Measurements from ENCODE around the gene NOL4L.

Gene NOL4L

DNA sequence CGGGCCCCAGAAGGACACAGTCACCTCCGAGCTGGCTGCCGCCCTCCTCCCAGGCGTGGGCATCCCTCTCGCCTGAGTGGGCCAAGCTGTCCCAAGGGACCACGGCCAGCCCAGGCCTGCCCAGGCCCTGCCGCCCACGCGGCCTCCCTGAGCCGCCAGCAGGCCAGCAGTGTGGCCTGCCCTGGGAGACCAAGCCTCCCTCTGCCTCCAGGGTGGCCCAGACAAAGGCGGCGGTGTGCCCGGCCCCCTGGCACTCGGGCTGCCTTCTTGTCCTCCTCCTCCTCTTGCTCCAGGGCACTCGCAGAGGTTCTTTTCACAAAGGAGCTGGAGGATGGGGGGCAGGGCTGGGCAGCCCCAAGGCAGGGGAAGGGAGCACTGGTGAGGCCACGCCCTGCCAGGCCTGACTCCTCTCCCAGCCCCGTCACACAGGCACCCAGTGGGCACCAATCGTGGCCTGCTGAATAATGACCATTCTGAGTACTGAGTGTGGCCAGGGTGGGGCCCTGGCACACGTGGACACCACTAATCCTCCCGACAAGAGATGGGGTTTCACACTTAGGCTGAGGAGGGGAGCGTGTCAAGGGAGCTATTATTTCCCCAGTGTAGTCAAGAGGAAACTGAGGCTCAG is 25.3 kb downstream of the NOL4L start:
- DNase-seq: no peak

DNA sequence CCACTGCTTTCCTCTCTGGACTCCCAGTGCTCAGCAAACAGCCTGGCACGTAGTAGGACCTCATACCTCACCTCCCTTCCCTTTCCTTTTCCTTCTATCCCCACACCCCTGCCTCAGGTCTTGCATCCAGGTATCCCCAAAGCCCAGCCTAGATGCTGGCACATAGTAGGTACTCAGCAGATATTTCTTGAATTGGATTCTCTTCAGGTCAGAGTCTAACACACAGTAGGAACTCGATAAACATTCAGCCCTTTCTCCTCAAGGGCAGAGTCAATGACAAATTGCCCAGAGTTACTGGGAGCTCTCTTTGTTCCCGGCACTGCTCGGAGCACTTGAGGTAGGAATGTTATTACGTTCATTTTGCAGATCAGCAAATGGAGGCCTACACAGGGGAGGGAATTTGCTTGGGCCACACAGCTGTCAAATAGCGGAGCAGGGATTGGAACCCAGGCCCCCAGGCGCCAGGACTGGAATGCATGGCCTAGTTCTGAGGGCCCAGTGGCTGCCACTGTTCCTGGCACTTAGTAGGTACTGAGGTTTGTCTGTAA is 25.9 kb downstream of the NOL4L start:
- DNase-seq: no peak

DNA sequence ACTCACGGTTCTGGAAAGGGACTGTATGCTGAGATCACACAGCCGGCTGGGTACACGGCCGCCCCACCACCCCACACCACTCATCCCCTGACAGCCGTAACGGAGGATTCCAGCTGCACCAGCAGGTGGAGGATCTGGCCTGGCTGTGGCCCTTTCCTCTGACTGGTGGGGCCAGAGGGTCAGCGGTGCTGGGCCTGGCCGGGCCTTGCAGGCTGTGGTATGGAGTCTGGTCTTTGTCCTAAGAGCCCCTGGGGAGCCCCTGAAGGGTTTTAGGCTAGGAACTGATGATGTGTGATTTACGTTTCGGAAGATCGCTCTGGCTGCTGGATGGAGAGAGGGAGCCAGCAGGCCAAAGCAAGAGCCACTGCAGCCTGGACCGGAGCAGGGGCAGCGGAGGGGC is 26.6 kb downstream of the NOL4L start:
- no peak for DNase-seq

DNA sequence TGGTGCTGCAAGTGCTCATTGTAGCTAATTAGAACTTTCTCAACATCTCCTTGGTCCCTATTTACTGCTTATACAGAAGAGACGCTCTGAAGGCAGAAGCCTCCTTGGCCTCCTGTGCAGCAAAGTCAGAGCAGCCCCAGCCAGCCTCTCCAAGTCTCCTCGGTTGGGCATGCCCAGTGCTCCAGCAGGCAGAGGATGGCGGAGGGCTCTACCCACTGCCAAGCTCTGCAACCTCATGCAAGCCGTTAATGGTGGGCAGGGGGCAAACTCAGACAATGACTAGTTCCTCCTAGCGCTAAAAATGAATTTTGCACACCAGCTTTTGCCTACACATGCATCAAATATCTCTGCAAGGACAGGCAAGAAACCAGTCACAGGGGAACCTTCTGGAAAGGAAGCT is 27.8 kb downstream of the NOL4L start:
- no peak for DNase-seq

DNA sequence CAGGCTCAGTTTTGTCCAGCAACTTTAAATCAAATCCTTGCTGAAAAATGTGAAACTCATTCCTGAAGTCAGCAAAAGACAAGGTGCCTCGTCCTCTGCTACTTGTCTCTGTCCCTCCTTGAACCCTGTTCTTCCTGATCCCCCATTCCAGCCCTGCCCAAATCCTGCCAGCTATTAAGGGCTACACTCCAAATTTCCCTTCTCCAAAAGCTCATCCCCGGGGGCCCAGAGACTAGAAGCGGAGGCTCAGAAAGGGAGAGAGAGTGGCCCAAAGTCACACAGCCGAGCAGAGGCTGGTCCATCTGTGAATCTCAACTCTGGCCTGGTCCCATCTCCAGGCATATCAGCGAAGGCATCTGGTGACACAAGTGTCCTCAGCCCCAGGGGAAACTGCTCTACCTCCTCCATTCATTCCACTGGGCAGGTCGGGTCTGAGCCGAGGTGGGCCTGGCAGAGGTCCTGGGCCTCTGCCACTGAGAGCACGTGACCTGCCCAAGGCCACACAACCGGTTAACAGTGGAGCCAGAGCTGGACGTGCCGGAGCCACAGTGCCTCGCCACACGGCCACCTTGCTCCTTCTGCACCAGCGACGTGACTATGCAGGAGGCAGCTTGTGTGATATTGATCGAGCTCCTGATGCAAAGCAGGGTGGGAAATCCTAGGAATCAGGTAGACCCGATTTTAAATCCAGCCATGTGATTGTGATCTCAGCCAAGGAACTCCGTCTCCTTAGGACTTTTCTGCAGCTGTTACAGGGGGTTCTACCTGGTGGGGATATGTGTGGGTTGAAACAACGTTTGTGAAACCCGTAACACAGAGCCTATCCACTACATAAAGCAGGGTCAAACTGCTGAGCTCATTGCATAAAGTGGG is 28.6 kb downstream of the NOL4L start:
- no peak for DNase-seq

DNA sequence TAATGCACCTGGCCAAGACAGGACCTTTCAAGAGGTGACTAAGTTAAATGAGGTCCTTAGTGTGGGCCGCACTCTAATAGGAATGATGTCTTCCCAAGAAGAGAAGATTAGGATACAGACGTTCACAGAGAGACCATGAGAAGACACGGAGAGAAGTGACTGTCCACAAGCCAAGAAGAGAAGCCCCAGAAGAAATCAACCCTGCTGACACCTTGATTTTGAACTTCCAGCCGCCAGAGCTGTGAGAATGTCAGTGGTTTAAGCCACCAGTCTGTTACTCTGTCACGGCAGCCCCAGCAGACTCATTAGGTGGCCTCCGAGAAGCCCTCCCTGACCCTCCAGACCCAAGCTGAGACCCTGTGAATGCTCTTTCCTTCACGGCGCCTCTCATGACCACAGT is 29.5 kb downstream of the NOL4L start:
- DNase-seq: no peak

DNA sequence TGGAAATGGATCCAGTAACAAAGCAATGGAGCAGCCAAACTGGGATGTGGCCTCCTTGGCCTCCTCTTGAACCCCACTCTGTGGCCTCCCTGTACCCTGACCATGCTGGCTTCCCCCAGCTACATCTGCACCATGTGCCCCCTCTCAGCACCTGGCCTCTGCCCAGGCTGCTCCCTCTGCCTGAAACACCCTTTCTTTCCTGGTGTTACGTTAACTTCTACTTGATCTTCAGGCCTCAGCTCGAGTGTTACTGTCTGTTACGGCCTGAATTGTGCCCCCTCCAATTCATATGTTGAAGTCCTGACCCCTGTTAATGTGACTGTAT is 30.2 kb downstream of the NOL4L start:
- DNase-seq: no peak

DNA sequence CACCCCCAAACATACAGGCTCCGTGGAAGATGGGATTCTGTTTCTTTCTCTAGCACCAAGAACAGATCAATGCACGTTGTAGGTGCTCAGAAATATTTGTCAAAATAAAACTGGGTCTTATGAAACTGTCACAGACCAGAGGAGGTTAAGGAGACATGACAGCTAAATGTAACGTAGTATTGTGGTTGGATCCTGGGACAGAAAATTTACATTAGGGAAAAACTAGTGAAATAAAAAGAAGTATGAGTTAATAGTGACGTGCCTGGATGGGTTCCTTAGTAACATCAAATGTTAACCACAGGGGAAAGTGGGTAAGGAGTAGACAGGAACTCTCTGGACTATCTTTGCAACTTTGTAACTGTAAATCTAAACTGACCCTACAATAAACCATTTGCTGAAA is 31.5 kb downstream of the NOL4L start:
- DNase-seq: no peak

DNA sequence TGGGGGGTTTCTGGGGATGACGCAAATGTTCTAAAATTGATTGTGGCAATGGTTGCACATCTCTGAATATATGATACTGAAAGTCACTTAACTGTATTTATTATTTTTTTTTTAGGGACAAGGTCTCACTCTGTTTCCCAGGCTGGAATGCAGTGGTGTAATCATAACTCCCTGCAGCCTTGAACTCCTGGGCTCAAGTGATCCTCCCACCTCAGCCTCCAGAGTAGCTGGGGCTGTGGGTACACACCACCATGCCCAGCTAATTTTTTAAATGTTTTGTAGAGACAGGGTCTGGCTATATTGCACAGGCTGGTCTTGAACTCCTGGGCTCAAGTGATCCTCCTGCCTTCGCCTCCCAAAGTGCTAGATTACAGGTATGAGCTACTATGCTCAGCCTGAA is 33.4 kb downstream of the NOL4L start:
- DNase-seq: no peak

DNA sequence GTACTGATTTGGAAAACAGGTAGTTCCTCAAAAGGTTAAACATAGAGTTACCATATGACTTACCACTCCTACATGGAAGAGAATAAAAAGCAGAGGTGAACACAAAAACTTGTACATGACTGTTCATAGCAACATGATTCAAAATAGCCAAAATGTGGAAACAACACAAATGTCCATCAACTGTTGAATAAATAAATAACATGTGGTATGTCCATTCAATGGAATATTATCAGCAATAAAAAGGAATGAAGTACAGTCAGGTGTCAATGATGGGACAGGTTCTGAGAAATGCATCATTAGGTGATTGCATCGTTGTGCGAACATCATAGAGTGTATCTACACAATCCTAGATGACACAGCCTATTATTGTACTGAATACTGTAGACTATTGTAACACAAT is 35.3 kb downstream of the NOL4L start:
- DNase-seq: no peak

DNA sequence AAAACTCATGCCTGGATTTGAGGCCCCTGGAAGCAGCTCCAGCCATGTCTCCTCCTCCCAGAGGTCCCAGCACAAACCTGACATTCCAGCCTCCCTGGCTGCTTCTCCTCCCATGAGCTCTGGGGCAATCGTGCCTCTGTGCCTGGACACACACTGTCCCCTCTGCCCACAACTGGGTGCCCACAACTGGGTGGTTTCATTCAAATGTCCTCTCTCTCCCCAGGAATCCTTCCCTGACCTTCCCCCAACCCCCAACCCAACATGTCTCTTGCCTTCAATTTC is 37.4 kb downstream of the NOL4L start:
- no peak for DNase-seq

DNA sequence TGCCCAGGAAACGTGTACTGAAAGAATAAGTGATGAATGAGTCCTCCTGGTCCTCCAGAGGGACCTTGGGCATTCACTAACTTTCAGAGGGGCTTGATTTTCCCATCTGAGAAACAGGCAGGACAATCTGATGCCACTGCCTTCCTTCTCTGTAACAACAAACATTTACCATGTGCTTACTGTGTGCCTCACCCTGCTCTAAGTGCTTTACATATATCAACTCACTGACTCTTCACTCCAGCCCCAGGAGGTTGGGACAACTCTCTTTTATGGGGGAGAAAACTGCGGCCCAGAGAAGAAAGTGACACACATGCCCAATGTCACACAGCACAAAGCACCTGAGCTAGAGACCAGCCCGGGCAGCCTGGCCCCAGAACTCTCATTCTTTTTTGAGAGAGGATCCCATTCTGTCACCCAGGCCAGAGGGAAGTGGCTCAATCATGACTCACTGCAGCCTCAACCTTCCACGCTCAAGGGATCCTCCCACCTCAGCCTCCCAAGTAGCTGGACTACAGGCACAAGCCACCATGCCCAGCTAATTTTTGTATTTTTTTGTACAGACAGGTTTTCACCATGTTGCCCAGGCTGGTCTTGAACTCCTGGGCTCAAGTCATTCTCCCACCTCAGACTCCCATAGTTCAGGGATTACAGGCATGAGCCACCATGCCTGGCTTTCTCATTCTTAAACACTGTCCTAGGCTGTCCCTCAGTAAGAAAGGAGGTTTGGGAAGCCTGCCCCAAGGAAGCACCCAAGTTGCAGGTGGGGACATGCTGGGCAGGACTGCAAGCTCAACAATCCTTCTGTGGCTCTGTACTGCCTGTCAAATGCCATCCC is 38.0 kb downstream of the NOL4L start:
- DNase-seq: no peak

DNA sequence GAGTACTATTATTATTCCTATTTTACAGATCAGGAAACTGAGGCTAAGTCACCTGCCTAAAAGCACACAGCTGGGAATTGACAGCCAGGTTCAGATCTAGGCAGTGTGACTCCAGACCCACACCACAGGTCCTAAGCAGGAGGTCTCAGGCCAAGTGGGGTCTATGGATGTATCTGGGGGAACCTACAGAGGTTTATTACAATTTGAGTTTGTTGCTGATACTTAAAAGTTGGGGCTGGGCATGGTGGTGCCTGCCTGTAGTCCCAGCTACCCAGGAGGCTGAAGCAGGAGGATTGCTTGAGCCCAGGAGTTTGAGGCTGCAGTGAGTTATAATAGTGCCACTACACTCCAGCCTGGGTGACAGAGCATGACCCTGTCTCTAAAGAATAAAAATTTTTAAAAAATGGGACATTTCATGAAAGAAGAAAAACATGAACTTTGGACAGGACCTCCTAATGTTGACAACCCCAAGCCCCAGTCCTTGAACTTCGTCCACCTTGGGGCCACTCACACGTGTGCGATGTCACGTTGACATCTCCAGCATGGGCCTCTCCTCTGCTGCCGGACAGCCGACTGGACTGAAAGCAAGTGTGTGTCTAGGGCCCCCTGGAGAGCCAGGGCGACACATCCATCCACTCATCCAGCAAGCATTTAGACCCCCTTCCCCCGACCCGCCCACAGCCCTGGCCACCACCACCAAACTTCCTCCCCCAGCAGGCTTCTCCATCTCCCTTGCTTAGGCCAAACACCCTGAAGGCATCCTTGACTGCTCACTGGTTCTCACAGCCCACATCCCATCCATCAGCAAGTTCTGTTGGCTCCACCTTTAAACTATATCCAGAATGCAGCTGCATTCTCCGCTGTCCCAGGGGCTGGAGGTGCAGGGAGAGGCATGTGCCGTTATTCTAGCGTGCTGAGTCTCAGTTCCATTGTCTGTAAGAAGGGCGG is 40.0 kb downstream of the NOL4L start:
- no peak for DNase-seq

DNA sequence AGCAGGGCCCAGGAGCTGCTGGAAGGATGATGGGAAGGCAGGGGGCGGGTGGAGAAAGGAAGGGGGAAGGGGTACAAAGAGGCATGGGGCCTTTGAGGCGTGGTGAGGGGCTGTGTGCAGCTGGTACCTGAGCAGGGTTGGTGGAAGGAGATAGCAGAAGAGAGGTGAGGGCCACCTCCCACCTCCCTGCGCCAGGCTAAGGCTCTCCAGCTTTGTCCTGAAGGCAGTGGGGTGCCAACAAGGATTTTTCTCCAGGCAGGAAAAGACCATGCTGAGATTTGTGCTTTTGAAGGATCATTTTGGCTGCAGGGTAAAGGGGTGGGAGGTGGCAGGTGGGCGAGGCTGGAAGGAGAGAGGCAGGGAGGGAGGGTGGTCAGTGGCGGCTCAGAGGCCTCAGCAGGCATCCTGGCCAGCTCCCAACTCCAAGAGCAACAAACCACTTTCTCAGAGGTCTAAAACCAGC is 40.8 kb downstream of the NOL4L start:
- DNase-seq: no peak

DNA sequence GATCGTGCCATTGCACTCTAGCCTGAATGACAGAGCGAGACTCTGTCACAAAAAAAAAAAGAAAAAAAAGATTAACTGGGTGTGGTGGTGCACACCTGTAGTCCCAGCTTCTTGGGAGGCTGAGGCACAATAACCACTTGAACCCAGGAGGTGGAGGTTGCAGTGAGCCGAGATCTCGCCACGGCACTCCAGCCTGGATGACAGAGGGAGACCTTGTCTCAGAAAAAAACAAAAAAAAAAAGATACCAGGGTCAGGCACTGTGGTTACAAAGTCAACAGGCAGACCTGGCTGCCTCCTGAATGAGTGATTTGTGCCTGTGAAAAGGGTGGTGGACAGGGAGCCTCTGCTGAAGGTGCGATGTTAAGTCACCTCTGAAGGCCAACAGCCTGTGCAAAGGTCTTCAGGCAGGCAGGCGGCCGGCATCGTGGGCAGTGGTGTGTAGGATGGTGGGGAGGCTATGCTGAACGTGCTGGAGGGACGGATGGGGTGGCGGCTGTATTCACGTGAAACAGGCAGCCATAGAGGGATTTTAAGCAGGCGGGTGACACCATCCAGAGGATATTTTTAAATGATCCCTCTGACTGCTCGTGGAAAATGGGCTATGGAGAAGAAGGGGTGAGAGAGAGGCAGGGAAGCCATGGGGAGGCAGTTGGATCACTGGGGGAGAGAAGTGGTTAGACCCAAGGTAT is 41.4 kb downstream of the NOL4L start:
- no peak for DNase-seq

DNA sequence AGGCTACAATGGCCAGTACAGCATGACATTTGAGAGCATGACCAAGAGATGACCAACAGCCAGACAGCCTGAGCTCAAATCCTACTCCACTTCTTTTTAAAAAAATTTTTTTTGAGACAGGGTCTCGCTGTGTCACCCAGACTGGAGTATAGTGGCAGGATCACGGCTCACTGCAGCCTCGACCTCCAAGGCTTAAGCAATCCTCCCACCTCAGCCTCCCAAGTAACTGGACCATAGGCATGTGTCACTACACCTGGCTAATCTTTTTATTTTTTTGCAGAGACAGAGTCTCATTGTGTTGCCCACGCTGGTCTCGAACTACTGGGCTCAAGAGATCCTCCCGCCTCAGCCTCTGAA is 42.9 kb downstream of the NOL4L start:
- no peak for DNase-seq

DNA sequence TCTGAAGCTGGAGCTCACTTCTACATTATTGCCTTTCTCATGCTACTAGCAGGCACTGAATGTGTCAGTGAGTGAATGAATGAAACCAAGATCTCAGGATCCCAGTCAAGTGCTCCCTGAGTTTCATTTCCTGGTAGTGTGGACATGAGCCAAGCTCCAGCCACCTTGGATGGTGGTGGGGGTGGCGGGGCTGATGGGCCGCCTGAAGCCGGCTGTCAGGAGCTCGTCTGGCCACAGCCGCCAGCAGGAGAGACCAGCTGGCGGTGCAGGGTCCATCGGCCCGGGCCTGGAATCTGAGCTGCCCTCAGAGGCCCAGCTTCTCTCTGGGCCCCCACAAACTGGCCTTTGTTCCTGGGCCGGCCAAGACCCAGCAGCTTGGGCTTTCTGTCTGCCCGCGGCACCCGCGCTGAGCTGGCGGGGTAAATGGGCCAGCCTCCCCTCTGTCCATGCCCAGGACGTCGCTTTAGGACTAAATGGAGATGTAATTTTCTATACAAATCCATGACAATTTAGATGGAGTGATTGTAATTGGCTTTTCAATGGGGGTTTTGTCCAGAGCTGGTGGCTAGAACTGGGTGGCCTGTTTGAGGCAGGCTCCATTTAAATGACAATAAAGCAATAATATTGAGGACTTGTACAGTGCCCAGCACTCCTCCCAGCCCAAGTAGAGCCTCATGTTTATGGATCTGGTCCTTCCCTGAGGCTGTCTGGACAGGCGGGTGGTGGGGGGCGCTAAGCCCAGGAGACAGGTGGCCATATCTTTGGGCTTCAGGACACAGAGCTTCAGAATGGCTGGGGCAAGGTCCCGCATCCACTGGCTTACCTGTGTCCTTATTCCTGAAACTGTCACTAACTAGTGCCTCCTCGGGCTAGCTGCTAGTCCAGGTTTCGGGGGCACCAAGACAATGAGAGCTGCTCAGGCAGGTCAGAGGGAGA is 43.5 kb downstream of the NOL4L start:
- DNase-seq: no peak

DNA sequence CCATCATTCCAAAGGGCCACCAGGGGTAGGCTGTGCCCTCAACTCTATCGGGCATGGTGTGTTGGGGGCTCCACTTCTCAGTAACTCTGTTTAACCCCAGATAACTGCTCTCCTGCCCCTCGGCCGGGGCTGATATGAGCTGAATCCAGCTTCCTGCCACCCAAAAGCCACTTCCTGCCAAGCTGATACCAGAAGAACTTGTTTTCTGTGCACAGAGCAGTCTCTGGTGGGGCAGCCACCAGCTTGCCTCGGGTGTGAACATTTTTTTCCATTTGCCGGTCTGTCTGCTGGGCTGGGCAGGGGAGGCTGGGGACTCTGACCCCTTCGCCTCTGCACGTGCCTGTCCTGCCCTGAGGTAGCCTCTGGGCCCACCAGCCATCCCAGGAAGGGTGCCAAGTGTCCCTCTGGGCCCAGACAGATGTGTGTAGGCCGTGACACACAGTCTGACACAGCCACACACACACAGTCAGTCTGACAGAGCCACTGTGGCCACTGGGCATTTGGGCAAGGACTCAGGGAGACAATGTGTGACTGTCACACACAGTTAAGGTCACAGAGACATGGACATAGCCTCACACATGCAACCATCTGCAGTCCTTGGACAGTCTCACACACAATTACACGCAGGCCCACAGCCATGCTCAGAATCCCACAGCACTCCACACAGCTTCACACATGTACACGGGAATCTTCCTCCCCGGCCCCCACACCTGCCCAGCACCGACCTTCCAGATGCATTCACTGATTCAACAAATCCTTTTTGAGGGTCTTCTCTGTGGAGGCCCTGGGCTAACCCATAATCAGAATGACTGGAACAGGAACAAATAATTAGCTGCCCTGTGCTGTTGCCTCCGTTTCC is 45.1 kb downstream of the NOL4L start:
- DNase-seq: peak; percentile 79

DNA sequence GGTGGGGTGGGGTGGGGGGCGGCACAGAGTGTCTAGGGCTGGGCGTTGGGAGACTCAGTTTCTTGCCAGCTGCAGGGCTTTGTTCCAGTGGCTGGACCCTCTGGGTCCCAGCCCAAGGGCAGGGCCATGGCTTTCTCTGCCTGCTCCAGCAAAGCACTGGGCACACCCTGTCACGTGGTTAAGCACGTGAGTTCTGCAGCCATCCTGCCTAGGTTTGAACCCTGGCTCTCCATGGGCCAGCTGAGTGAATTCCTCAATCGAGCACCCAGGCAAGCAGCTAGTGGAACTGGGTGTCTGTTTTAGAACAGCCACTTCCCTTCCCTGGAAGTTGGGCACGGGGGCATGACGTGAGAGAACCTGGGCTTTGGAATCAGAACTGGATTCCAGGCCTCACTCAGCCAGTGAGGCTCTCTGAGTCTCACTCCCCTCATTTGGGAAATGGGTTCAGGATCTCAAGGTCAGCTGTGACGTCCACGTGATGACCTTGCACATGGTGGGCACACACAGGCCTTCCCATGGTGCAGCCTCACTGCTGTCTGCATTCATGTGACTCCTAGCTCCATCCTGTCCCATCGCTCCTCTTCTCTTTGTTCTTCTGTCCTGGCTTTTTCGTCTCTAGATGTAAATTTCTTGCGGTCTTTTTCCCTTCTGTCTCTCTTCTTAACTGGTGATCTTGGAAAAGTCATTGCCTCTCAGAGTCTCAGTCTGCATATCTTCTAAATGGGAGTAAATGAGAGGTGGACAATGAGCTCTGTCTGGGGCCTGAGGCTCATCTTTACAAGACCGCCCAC is 45.9 kb downstream of the NOL4L start:
- no peak for DNase-seq
